ENCODE data around the gene PXK.
A peak's percentile ranks its signal among the peaks of the same experiment; 100 is the strongest.

PXK gene

GRCh38 chr3:58470363-58471024, 137.8 kb downstream of the PXK start:
- DNase-seq, result no peak

- peak; percentile 87 for DNase-seq
These were observed 138.6 kb downstream of the PXK start for GRCh38 chr3:58471025-58471887.

GRCh38 chr3:58473275-58473674, 140.6 kb downstream of the PXK start:
- DNase-seq, result no peak

DNA sequence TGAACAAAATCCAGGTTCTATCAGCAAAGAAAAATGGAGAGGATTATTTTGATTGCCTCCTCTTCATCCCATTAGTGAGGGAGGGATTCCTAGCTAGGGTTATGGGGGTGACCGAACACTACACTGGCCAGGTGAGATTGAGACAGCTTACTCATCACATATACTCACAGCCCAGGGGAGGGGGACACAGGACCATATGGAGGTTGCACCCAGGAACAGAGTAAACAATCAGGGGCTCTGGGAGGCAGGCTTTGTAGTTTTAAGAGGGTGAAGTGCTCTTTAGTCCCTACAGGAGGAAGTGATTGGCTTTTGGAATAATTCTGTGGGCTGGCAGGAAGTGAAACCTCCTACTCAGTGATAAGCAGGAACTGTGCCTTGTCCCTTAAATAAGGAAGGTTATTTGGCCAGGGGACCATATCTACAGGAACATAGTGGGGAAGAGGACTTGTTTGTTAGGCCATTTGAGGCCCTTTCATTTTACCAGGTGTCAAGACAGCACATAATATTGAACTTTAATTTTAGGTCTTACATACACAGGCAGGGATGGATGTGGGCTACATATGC, 141.7 kb downstream of the PXK start:
- DNase-seq, result peak; percentile 7

DNA sequence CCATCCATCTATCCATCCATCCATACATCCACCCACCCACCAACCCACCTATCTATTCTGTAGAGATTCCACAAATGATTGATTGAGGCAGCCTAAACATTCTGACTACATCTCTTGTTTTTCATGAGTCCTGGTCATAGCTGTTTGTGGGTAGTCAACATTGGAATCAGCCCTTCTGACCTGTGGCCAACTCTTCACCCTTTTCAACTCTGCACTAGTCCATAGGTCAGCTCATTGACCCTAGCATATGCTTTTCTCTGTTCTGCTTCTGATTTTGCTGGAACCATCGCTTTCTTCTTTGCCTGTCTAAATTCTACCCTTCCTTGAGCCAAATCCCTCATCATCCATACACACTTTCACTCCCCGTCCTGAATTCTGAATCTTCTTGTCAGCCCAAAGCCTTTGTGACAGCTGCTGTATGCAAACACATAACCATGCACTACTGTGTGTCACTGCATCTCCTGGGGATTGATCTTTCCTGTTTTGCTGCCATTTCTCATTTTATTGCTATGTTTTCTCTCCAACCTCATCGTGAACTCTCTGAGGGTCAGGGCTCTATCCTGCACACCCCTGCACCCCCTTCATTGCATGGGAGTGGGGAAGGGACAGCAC, 142.4 kb downstream of the PXK start:
- no peak for DNase-seq

Measured in DMS53 (cell line).